Ascending aorta (tissue), 2 donors: Measurements from ENCODE around the gene GATB. TPM values are rescaled to one million over a fixed set of nuclear protein-coding genes. Genes with fewer than 3 reads are reported as not detected.

Source experiments
- DNase-seq, 2 donors: peaks; one replicate each; pipeline ENCODE4 v3.0.0-alpha.2; 2019; ENCODE audit warnings: low spot score in 2 of 2
- H3K27ac ChIP-seq, 2 donors: fragments of 200-600 bp; sonication (generic); one replicate each; pipeline ENCODE4 v1.5.1; 2016 to 2017; ENCODE audit warnings: mild to moderate bottlenecking in 1 of 2
- H3K27me3 ChIP-seq: fragments of 200-600 bp; sonication (generic); one replicate; pipeline ENCODE4 v1.5.1; 2017
- H3K36me3 ChIP-seq, 2 donors: fragments of 200-600 bp; sonication (generic); one replicate each; pipeline ENCODE4 v1.5.1; 2016
- H3K4me1 ChIP-seq, 2 donors: fragments of 200-600 bp; sonication (generic); one replicate each; pipeline ENCODE4 v1.5.1; 2016 to 2017; ENCODE audit warnings: mild to moderate bottlenecking in 1 of 2
- H3K4me3 ChIP-seq, 2 donors: fragments of 200-600 bp; sonication (generic); one replicate each; pipeline ENCODE4 v1.5.1; 2016 to 2017; ENCODE audit warnings: mild to moderate bottlenecking in 1 of 2
- H3K9me3 ChIP-seq, 2 donors: fragments of 200-600 bp; sonication (generic); one replicate each; pipeline ENCODE4 v1.5.1; 2016
- intact Hi-C: fragments of 100-400 bp; cut with DNase I; formaldehyde crosslinking; loops from one replicate; pipeline ENCODE4 v1.15.1; 2023
- total RNA-seq: library from RNA; depleted of rRNA; stranded (reverse); fragments of >200 nt; gene quantifications from one replicate; pipeline ENCODE4 v1.1.0, GENCODE V29; 2016
- TF ChIP-seq, protein P1 (sequence below), 3 experiments: fragments of 200-600 bp in 2 of 3; fragments of 450-650 bp in 1 of 3; sonication (generic) in 2 of 3; IDR thresholded peaks; one replicate each; pipeline ENCODE4 v1.5.1; 2016 to 2019; ENCODE audit warnings: antibody characterized with exemption in 3 of 3, mild to moderate bottlenecking in 1 of 3, moderate library complexity in 1 of 3

The GATB gene
- total RNA-seq, 1 donor from 2014 or later = 16.7 TPM

- H3K9me3 ChIP-seq = no peaks in the 10 kb centered on the region
- no peaks in the 10 kb centered on the region for H3K36me3 ChIP-seq
- H3K27me3 ChIP-seq = no peaks in the 10 kb centered on the region
- intact Hi-C loops = no loop called here
- TF ChIP-seq, protein P1, sequence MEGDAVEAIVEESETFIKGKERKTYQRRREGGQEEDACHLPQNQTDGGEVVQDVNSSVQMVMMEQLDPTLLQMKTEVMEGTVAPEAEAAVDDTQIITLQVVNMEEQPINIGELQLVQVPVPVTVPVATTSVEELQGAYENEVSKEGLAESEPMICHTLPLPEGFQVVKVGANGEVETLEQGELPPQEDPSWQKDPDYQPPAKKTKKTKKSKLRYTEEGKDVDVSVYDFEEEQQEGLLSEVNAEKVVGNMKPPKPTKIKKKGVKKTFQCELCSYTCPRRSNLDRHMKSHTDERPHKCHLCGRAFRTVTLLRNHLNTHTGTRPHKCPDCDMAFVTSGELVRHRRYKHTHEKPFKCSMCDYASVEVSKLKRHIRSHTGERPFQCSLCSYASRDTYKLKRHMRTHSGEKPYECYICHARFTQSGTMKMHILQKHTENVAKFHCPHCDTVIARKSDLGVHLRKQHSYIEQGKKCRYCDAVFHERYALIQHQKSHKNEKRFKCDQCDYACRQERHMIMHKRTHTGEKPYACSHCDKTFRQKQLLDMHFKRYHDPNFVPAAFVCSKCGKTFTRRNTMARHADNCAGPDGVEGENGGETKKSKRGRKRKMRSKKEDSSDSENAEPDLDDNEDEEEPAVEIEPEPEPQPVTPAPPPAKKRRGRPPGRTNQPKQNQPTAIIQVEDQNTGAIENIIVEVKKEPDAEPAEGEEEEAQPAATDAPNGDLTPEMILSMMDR (IDR thresholded peaks at IDR 0.05) = no peak
- no peak for DNase-seq
- H3K4me1 ChIP-seq = no peaks in the 10 kb centered on the region
- H3K27ac ChIP-seq = no peak overlapping the region
- H3K4me3 ChIP-seq = no peak overlapping the region
Observed at GRCh38 chr4:151796106-151796505, 35.3 kb upstream of the GATB start.

DNA sequence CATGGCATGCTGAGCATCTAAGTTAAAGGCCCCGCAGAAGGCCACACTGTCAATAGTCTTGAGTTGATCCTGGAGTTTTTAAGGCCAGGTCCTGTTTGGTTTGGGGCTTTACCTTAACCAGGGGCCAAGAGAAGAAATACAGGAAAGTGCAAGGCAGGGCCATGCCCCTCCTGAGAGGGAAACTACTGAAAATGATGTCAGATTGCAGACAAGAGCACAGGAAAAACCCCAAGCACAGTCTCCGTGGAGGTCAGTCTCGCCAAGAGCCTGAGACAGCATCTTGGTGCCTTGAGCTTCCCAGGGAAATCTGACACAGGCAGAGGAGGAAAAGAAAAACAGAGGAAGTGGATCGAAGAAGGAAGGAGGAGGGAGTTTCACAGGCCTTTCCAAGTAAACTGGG lies 32.2 kb upstream of the GATB start:
- intact Hi-C loops = no loop called here
- TF ChIP-seq, protein P1 (IDR thresholded peaks at IDR 0.05) = no peak
- H3K27me3 ChIP-seq = no peaks in the 10 kb centered on the region
- H3K9me3 ChIP-seq = no peaks in the 10 kb centered on the region
- H3K4me3 ChIP-seq = no peak overlapping the region
- no peak for DNase-seq
- H3K36me3 ChIP-seq = no peaks in the 10 kb centered on the region
- H3K27ac ChIP-seq = no peak overlapping the region
- H3K4me1 ChIP-seq = no peaks in the 10 kb centered on the region

DNA sequence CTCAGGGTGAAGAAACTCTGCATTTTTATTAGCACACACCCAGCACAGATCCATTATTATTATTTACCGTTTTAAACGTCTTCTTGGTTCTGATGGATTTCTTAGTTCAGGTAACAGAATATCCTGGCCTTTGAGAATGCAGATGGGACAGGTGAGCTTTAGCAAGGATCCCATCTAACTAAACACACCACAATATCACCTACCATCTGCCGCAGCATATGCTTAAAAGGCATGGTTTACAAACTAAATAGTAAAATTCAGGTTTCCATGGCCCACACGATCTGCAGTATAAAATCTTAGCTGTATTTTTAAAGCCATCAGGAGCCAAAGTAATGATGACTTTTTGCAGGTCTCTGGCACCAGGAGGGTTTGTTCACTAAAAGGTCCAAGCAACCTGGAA lies 31.7 kb upstream of the GATB start:
- H3K27me3 ChIP-seq = no peaks in the 10 kb centered on the region
- H3K9me3 ChIP-seq = no peaks in the 10 kb centered on the region
- no peaks in the 10 kb centered on the region for H3K36me3 ChIP-seq
- intact Hi-C loops = no loop called here
- H3K27ac ChIP-seq = no peak overlapping the region
- TF ChIP-seq, protein P1 (IDR thresholded peaks at IDR 0.05) = no peak
- no peak for DNase-seq
- no peak overlapping the region for H3K4me3 ChIP-seq
- no peaks in the 10 kb centered on the region for H3K4me1 ChIP-seq

DNA sequence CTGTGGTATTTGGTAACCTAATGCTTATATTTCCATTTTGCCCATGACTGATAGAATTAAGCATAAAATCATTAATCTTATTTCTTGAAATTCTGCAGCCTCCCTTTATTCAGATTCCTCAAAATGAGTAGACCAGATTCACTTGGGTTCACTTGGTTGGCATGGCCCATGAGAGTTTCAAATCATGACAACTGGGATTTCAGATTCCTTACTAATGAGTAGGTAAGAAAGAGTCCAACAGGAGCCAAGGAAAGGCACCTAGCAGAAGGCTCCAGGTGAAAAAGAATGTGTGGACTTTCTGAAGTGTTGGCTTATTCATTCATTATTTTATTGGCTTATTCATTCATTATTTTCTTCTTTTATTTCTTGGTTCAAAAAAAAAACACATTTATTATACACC lies 27.2 kb upstream of the GATB start:
- H3K9me3 ChIP-seq = no peaks in the 10 kb centered on the region
- H3K4me3 ChIP-seq = no peak overlapping the region
- no peaks in the 10 kb centered on the region for H3K36me3 ChIP-seq
- H3K27me3 ChIP-seq = no peaks in the 10 kb centered on the region
- no peak for DNase-seq
- intact Hi-C loops = no loop called here
- no peaks in the 10 kb centered on the region for H3K4me1 ChIP-seq
- no peak overlapping the region for H3K27ac ChIP-seq
- TF ChIP-seq, protein P1 (IDR thresholded peaks at IDR 0.05) = no peak

- DNase-seq = no peak
- intact Hi-C loops = no loop called here
- Histone ChIP-seq H3K27me3 (no peaks in the 10 kb centered on the region), H3K4me1 (no peaks in the 10 kb centered on the region), H3K9me3 (no peaks in the 10 kb centered on the region), H3K36me3 (no peaks in the 10 kb centered on the region), H3K4me3 (no peak overlapping the region), H3K27ac (no peak overlapping the region)
- TF ChIP-seq, protein P1 (IDR thresholded peaks at IDR 0.05) = no peak
Observed at GRCh38 chr4:151786158-151786495, 25.3 kb upstream of the GATB start.

- Histone ChIP-seq H3K4me1 (no peaks in the 10 kb centered on the region), H3K27ac (no peak overlapping the region), H3K9me3 (no peaks in the 10 kb centered on the region), H3K4me3 (no peak overlapping the region), H3K36me3 (no peaks in the 10 kb centered on the region), H3K27me3 (no peaks in the 10 kb centered on the region)
- intact Hi-C loops = no loop called here
- DNase-seq = no peak
- TF ChIP-seq, protein P1 (IDR thresholded peaks at IDR 0.05) = no peak
Observed at GRCh38 chr4:151785484-151786157, 24.8 kb upstream of the GATB start.
